DND-41 (cell line): ENCODE results near the gene MBD3L5.

Source experiments
- ATAC-seq: fragments of 200-7000 bp; cut with Tn5 transposase; 3 replicates; pipeline ENCODE4 v1.9.1; 2021; ENCODE audit warnings: low read depth; ENCODE audit not compliant: insufficient read depth
- DNase-seq: peaks from one replicate; pipeline ENCODE4 v3.0.0-alpha.2; 2020
- H2AFZ ChIP-seq: 2 replicates; pipeline ENCODE4 v1.6.0; 2012; ENCODE audit warnings: low read depth, low read length
- H3K27ac ChIP-seq: 2 replicates; pipeline ENCODE4 v1.5.1; 2012; ENCODE audit warnings: low read length, inconsistent platforms
- H3K27me3 ChIP-seq: fragments of 200-600 bp; sonication (generic); 2 replicates; pipeline ENCODE4 v1.6.0; 2012; ENCODE audit warnings: low read length, mild to moderate bottlenecking, inconsistent platforms; ENCODE audit not compliant: insufficient read depth, poor library complexity
- H3K36me3 ChIP-seq: 2 replicates; pipeline ENCODE4 v1.5.1; 2012; ENCODE audit warnings: low read length, inconsistent platforms; ENCODE audit not compliant: insufficient read depth
- H3K4me1 ChIP-seq: 2 replicates; pipeline ENCODE4 v1.5.1; 2012; ENCODE audit warnings: mild to moderate bottlenecking, low read length; ENCODE audit not compliant: insufficient read depth
- H3K4me2 ChIP-seq: 2 replicates; pipeline ENCODE4 v1.6.0; 2012; ENCODE audit warnings: mild to moderate bottlenecking, moderate library complexity, low read length, inconsistent platforms; ENCODE audit not compliant: insufficient read depth
- H3K4me3 ChIP-seq, 2 experiments: fragments of 200-600 bp in 1 of 2; shearing (Covaris generic) in 1 of 2; 2 replicates each; pipeline ENCODE4 v1.5.1; 2012 to 2016; ENCODE audit warnings: inconsistent platforms in 2 of 2, low read length in 2 of 2, mild to moderate bottlenecking in 2 of 2, low read depth in 1 of 2, moderate library complexity in 1 of 2
- H3K79me2 ChIP-seq: 2 replicates; pipeline ENCODE4 v1.6.0; 2012; ENCODE audit warnings: low read length, inconsistent platforms; ENCODE audit not compliant: insufficient read depth
- H3K9ac ChIP-seq: 2 replicates; pipeline ENCODE4 v1.6.0; 2012; ENCODE audit warnings: low read depth, mild to moderate bottlenecking, inconsistent platforms, low read length, moderate library complexity
- H3K9me3 ChIP-seq: 2 replicates; pipeline ENCODE4 v1.5.1; 2012; ENCODE audit warnings: low read length, moderate library complexity, mild to moderate bottlenecking, inconsistent platforms; ENCODE audit not compliant: insufficient read depth, severe bottlenecking
- H4K20me1 ChIP-seq: 2 replicates; pipeline ENCODE4 v1.6.0; 2012; ENCODE audit warnings: low read length; ENCODE audit not compliant: insufficient read depth
- EZH2 ChIP-seq: IDR thresholded peaks from 3 replicates; pipeline ENCODE4 v1.6.1; 2012; ENCODE audit warnings: borderline replicate concordance, low read depth, mild to moderate bottlenecking, moderate library complexity, low read length, inconsistent platforms; ENCODE audit not compliant: severe bottlenecking
- TF ChIP-seq, protein P1 (sequence below): IDR thresholded peaks from 2 replicates; pipeline ENCODE4 v1.5.1; 2012; ENCODE audit warnings: borderline replicate concordance, low read length, moderate library complexity, mild to moderate bottlenecking; ENCODE audit not compliant: poor library complexity, severe bottlenecking; ENCODE audit errors: extremely low read depth

MBD3L5 gene

DNA sequence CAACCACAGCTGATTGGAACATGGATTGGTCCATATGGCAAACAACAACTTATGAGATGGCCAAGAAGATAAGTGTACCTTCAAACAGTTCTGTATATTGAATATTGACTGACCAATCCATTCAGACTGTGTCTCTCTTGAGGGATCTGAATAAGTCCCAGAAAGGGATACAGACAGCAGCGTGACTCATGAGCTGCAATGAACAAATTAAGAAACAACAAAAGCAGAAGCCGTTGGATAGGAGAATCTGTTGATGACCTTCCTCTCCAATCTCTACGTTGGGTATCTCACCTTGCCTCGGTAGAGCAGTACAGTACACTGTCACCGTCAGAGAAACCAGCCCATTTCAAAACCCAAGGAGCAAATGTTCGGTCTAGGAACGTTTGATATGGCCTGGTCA, 30.4 kb upstream of the MBD3L5 start:
- H3K4me2 ChIP-seq = no peak overlapping the region
- TF ChIP-seq EZH2 = no peak
- TF ChIP-seq, protein P1, sequence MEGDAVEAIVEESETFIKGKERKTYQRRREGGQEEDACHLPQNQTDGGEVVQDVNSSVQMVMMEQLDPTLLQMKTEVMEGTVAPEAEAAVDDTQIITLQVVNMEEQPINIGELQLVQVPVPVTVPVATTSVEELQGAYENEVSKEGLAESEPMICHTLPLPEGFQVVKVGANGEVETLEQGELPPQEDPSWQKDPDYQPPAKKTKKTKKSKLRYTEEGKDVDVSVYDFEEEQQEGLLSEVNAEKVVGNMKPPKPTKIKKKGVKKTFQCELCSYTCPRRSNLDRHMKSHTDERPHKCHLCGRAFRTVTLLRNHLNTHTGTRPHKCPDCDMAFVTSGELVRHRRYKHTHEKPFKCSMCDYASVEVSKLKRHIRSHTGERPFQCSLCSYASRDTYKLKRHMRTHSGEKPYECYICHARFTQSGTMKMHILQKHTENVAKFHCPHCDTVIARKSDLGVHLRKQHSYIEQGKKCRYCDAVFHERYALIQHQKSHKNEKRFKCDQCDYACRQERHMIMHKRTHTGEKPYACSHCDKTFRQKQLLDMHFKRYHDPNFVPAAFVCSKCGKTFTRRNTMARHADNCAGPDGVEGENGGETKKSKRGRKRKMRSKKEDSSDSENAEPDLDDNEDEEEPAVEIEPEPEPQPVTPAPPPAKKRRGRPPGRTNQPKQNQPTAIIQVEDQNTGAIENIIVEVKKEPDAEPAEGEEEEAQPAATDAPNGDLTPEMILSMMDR = no peak
- H2AFZ ChIP-seq = no peak overlapping the region
- H3K9ac ChIP-seq = no peak overlapping the region
- H3K27me3 ChIP-seq = no peaks in the 10 kb centered on the region
- H3K4me1 ChIP-seq = no peaks in the 10 kb centered on the region
- no peaks in the 10 kb centered on the region for H4K20me1 ChIP-seq
- no peak for ATAC-seq
- no peak for DNase-seq
- no peak overlapping the region for H3K4me3 ChIP-seq
- no peaks in the 10 kb centered on the region for H3K79me2 ChIP-seq
- H3K27ac ChIP-seq = no peak overlapping the region
- no peaks in the 10 kb centered on the region for H3K9me3 ChIP-seq
- no peaks in the 10 kb centered on the region for H3K36me3 ChIP-seq

DNA sequence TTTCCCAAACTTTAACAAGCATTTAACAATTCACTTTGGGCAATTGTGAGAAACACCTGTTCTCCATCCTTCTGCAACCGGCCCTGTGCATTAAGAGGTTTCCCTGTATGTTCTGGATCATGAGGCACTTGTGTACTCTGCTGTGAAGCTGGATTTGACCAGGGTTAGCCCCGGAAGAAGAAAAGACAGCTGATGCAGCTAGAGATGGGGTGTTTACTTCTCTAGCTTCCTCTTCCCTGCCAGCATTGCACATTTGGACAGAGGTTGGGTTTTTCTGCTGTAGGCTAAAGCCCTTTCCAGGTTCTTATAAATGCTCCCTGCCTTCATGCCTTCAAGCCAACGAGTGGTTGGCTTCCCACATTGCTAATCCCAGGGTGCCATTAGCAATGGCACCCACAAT, 30.0 kb upstream of the MBD3L5 start:
- no peak overlapping the region for H3K9ac ChIP-seq
- H3K27me3 ChIP-seq = no peaks in the 10 kb centered on the region
- no peak overlapping the region for H3K27ac ChIP-seq
- DNase-seq (no peak), ATAC-seq (no peak)
- H3K4me3 ChIP-seq = no peak overlapping the region
- H3K4me2 ChIP-seq = no peak overlapping the region
- no peaks in the 10 kb centered on the region for H3K79me2 ChIP-seq
- no peak for TF ChIP-seq EZH2
- TF ChIP-seq, protein P1 = no peak
- H2AFZ ChIP-seq = no peak overlapping the region
- H3K36me3 ChIP-seq = no peaks in the 10 kb centered on the region
- no peaks in the 10 kb centered on the region for H3K4me1 ChIP-seq
- H4K20me1 ChIP-seq = no peaks in the 10 kb centered on the region
- no peaks in the 10 kb centered on the region for H3K9me3 ChIP-seq

DNA sequence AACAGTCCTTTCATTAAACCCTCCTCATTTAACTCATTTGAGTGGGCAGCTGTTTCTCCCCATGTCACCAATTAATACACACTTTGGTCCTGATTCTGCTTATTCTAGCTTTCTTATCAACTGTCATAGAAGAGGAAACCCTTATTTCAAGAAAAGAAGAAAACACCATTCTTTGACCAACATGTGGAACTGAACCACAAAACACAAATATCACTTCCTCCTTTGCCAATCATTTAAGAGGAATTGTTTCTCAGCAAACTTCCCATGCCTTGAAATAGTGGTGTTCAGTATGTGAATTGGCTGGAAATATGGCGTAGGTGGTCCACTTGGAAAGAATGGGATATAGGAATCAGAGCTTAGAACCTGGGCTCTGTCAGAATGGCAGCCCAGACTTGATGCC, 29.6 kb upstream of the MBD3L5 start:
- Histone ChIP-seq H3K9ac (no peak overlapping the region), H3K79me2 (no peaks in the 10 kb centered on the region), H3K4me1 (no peaks in the 10 kb centered on the region), H3K4me2 (no peak overlapping the region), H3K36me3 (no peaks in the 10 kb centered on the region), H2AFZ (no peak overlapping the region), H4K20me1 (no peaks in the 10 kb centered on the region), H3K4me3 (no peak overlapping the region), H3K9me3 (no peaks in the 10 kb centered on the region), H3K27me3 (no peaks in the 10 kb centered on the region), H3K27ac (no peak overlapping the region)
- ATAC-seq (no peak), DNase-seq (no peak)
- TF ChIP-seq, protein P1 = no peak
- TF ChIP-seq EZH2 = no peak
